ENCODE results near the gene MUS81.
A peak's percentile ranks its signal among the peaks of the same experiment; 100 is the strongest.
"Not testable (repeated sequence)": the region's sequence is repeated elsewhere in the genome, so short reads cannot be mapped to it uniquely, and the experiment has no call there.

The MUS81 gene

GRCh38 chr11:65885231-65885630 is 25.0 kb downstream of the MUS81 start:
- peak overlapping the region; percentile 88 for H3K27ac Mint-ChIP-seq

GRCh38 chr11:65885808-65886536 is 25.7 kb downstream of the MUS81 start:
- H3K4me1 Mint-ChIP-seq (ENCODE audit: low read depth): peaks cover 62% of the 10 kb centered on the region
- H3K36me3 Mint-ChIP-seq (ENCODE audit: low read depth): peaks cover 69% of the 10 kb centered on the region
- peak overlapping the region; percentile 97 for H3K27ac Mint-ChIP-seq
- no peak for DNase-seq
- H3K4me3 Mint-ChIP-seq: peak overlapping the region; percentile 100
- no peaks in the 10 kb centered on the region for H3K27me3 Mint-ChIP-seq
- no peaks in the 10 kb centered on the region for H3K9me3 Mint-ChIP-seq

More at GRCh38 chr11:65885231-65885630, 25.0 kb downstream of the MUS81 start:
- no peak for DNase-seq
- Mint-ChIP-seq H3K27me3 (no peaks in the 10 kb centered on the region), H3K4me3 (no peak overlapping the region), H3K36me3 (ENCODE audit: low read depth) (peaks cover 72% of the 10 kb centered on the region), H3K9me3 (no peaks in the 10 kb centered on the region), H3K4me1 (ENCODE audit: low read depth) (peaks cover 68% of the 10 kb centered on the region)

- peaks cover 71% of the 10 kb centered on the region for H3K36me3 Mint-ChIP-seq (ENCODE audit: low read depth)
- DNase-seq: no peak
- no peaks in the 10 kb centered on the region for H3K9me3 Mint-ChIP-seq
- H3K4me3 Mint-ChIP-seq: peak overlapping the region; percentile 100
- H3K27ac Mint-ChIP-seq: peak overlapping the region; percentile 97
- no peaks in the 10 kb centered on the region for H3K27me3 Mint-ChIP-seq
- peaks cover 57% of the 10 kb centered on the region for H3K4me1 Mint-ChIP-seq (ENCODE audit: low read depth)
Measured at GRCh38 chr11:65886826-65887722, 26.8 kb downstream of the MUS81 start.

- Mint-ChIP-seq H3K9me3 (no peaks in the 10 kb centered on the region), H3K36me3 (ENCODE audit: low read depth) (peaks cover 71% of the 10 kb centered on the region), H3K27me3 (no peaks in the 10 kb centered on the region), H3K27ac (peak overlapping the region; percentile 97), H3K4me1 (ENCODE audit: low read depth) (peaks cover 62% of the 10 kb centered on the region), H3K4me3 (peak overlapping the region; percentile 100)
- DNase-seq: no peak
Measured at GRCh38 chr11:65887723-65888162, 27.5 kb downstream of the MUS81 start.

- no peaks in the 10 kb centered on the region for H3K27me3 Mint-ChIP-seq
- no peaks in the 10 kb centered on the region for H3K9me3 Mint-ChIP-seq
- peaks cover 68% of the 10 kb centered on the region for H3K4me1 Mint-ChIP-seq (ENCODE audit: low read depth)
- H3K36me3 Mint-ChIP-seq (ENCODE audit: low read depth): peaks cover 71% of the 10 kb centered on the region
- H3K27ac Mint-ChIP-seq: peak within 1 kb of the TSS; percentile 97
- peak within 1 kb of the TSS; percentile 100 for H3K4me3 Mint-ChIP-seq
- DNase-seq: peak; percentile 97
Measured at GRCh38 chr11:65888163-65888814, 28.1 kb downstream of the MUS81 start, which contains the start of gene FIBP. FIBP (minus strand) TSS chr11:65888471; CDS start chr11:65888418, 53 bp downstream.

- DNase-seq: peak; percentile 99
- Mint-ChIP-seq H3K4me3 (peak within 1 kb of the TSS; percentile 100), H3K36me3 (ENCODE audit: low read depth) (peaks cover 66% of the 10 kb centered on the region), H3K9me3 (no peaks in the 10 kb centered on the region), H3K4me1 (ENCODE audit: low read depth) (peaks cover 70% of the 10 kb centered on the region), H3K27me3 (no peaks in the 10 kb centered on the region), H3K27ac (peak within 1 kb of the TSS; percentile 97)
Measured at GRCh38 chr11:65890324-65891218, 30.3 kb downstream of the MUS81 start, which contains the start of gene CCDC85B. CCDC85B (plus strand) TSS chr11:65890673; CDS start chr11:65890784, 111 bp downstream.

DNA sequence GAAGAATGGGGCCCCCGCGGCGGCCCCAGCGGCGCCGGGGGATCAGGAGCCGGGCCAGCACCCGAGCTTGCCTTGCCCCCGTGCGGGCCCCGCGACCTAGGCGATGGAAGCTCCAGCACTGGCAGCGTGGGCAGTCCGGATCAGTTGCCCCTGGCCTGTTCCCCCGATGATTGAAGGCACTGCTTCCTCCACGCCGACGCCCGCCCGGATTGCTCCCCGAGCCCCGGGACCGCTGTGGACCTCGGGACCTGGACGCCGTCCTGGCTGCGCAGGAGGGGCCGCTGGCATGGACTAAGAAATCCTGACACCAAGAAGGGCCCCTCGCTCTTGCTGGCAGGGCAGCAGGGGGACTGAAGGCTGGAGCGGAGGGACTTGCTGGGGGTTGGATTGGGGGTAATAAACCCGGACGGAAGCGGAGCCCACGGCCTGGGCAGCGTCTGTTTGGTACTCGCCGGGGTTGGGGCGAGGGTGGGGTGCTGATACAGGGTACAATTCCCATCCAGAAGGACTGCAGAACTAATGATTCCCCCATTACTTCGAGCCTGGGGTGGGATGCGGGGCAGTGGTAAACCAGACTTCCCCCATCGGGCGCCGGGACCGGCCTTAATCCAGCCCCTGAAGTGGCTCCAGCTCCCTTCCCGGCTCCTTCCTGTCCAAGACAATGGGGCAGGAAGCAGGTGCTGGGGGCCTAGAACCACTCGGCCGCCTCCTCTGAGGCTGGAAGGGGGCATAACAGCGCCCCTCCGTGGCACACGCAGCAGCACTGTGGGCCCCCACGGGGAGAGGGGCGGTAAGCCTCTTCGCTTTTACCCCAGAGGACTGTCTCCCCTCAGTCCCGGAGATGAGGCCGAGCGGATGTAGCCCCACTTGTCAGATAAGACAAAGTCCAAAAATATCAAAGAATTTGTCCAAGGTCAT is 31.2 kb downstream of the MUS81 start:
- peaks cover 75% of the 10 kb centered on the region for H3K4me1 Mint-ChIP-seq (ENCODE audit: low read depth)
- H3K4me3 Mint-ChIP-seq: peak overlapping the region; percentile 100
- peak; percentile 72 for DNase-seq
- peak overlapping the region; percentile 94 for H3K27ac Mint-ChIP-seq
- peaks cover 66% of the 10 kb centered on the region for H3K36me3 Mint-ChIP-seq (ENCODE audit: low read depth)
- H3K9me3 Mint-ChIP-seq: no peaks in the 10 kb centered on the region
- no peaks in the 10 kb centered on the region for H3K27me3 Mint-ChIP-seq

DNA sequence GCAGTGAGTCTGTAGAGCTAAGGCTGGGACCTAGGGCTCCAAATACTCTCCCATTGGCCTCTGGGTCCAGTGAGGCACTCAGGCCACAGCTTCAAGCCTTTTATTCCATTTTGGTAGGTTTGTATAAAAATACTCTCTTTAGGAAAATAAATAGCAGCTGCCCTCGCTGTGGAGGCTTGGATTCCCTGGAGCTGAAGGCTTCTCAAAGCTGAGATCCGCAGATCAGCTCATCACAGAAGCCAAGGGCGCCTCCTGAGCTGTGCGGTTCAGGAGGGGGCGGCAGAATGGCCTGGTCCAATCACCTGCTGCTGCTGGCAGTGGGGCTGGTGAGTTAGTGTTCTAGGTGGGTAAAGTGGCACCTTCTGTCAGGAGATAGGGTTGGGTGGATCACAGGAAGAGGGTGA is 31.9 kb downstream of the MUS81 start:
- Mint-ChIP-seq H3K4me1 (ENCODE audit: low read depth) (peaks cover 75% of the 10 kb centered on the region), H3K36me3 (ENCODE audit: low read depth) (peaks cover 66% of the 10 kb centered on the region), H3K27ac (peak overlapping the region; percentile 94), H3K4me3 (peak overlapping the region; percentile 100)
- not testable (repeated sequence) for H3K9me3 Mint-ChIP-seq, H3K27me3 Mint-ChIP-seq
- DNase-seq: peak; percentile 65

DNA sequence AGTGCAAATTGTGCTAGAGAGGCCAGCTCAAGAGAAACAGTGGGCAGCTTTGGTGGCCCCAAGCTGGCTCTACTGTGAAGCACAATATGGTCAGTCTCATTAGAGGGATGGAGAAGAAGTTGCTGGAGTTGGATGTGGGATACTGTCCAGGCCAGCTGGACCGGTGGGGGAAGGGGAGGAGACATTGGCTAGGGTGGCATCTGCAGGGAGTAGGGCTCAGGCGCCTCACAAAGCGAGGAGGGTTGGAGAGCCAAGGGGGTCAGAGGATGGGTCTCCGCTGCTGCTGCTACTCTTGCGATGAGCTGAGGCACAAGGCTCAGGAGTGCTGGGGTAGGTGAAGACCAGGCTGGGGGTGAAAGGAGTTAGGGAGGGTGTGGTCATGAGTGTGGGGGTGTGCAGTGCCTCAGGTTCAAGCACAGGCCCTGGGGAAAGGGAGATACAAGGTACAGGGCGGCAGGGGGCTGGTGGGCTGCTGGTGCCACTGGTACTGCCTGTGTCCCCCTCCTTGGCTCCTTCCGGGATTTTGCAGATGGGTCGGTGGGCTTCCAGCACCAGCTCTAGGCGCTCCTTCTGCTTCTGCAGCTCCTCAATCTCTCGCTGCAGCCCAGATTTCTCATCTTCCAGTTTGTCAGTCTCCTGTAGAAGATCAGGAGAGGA is 32.6 kb downstream of the MUS81 start:
- Mint-ChIP-seq H3K9me3 (no peaks in the 10 kb centered on the region), H3K36me3 (ENCODE audit: low read depth) (peaks cover 66% of the 10 kb centered on the region), H3K27ac (peak overlapping the region; percentile 94), H3K4me1 (ENCODE audit: low read depth) (peaks cover 75% of the 10 kb centered on the region), H3K27me3 (no peaks in the 10 kb centered on the region), H3K4me3 (peak overlapping the region; percentile 100)
- no peak for DNase-seq

GRCh38 chr11:65894034-65894591 is 33.9 kb downstream of the MUS81 start:
- H3K9me3 Mint-ChIP-seq: no peaks in the 10 kb centered on the region
- H3K4me1 Mint-ChIP-seq (ENCODE audit: low read depth): peaks cover 73% of the 10 kb centered on the region
- peak overlapping the region; percentile 100 for H3K4me3 Mint-ChIP-seq
- H3K27me3 Mint-ChIP-seq: no peaks in the 10 kb centered on the region
- H3K36me3 Mint-ChIP-seq (ENCODE audit: low read depth): peaks cover 71% of the 10 kb centered on the region
- H3K27ac Mint-ChIP-seq: peak overlapping the region; percentile 94
- peak; percentile 55 for DNase-seq

DNA sequence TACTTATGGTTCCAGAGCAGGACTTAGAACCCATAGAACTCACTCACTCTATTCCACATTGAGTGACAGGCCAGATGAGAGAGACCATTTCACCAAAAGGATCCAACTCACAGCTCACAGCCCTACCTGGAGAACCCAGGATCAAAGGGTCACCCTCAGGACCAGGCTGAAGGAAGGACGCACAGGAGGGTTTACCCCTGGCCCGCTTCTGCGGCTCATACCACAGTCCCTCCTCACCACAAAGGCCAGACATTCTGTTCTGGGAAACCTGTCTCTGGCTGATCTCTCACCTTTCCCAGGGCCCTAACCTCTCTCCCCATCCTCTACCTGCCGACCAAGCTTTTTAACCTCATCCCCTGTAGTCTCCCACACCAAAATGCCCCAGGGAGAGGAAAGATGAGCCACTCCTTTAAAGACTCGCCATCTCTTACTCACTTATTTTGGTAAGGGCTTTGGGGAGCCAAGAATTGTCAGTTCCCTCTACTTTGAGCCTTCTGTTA is 35.3 kb downstream of the MUS81 start:
- DNase-seq: no peak
- peaks cover 73% of the 10 kb centered on the region for H3K36me3 Mint-ChIP-seq (ENCODE audit: low read depth)
- H3K4me3 Mint-ChIP-seq: peak overlapping the region; percentile 28
- H3K27me3 Mint-ChIP-seq: no peaks in the 10 kb centered on the region
- H3K9me3 Mint-ChIP-seq: no peaks in the 10 kb centered on the region
- peak overlapping the region; percentile 90 for H3K27ac Mint-ChIP-seq
- H3K4me1 Mint-ChIP-seq (ENCODE audit: low read depth): peaks cover 61% of the 10 kb centered on the region

Measured in activated T-cell treated with anti-CD3 and anti-CD28 coated beads, Interleukin-2, amount 50 U/mL, for 24 hours (primary cell).